OCI-LY3 (cell line): ENCODE measurements around the gene ARHGAP8.

Source experiments
- H2AFZ ChIP-seq: fragments of 200-600, 300-600 bp; shearing (Covaris generic); 2 replicates; pipeline ENCODE4 v1.6.0; 2014; ENCODE audit warnings: antibody characterized with exemption, low read depth, low read length
- H3K27ac ChIP-seq: fragments of 200-600, 300-600 bp; sonication (generic); 2 replicates; pipeline ENCODE4 v1.5.1; 2014; ENCODE audit warnings: mild to moderate bottlenecking, low read length, moderate library complexity, mixed read lengths
- H3K27me3 ChIP-seq: fragments of 200-600, 300-600 bp; sonication (generic); 2 replicates; pipeline ENCODE4 v1.6.1; 2014; ENCODE audit warnings: low read depth, low read length, mixed read lengths
- H3K36me3 ChIP-seq: fragments of 200-600, 300-600 bp; sonication (generic); replicated peaks from 2 replicates; pipeline ENCODE3; 2014; ENCODE audit warnings: low read depth, low read length, mixed read lengths
- H3K4me1 ChIP-seq: fragments of 300-600, 200-600 bp; sonication (generic); 2 replicates; pipeline ENCODE4 v1.6.1; 2014; ENCODE audit warnings: low read length, mixed read lengths
- H3K4me2 ChIP-seq: fragments of 200-600, 300-600 bp; sonication (generic); 2 replicates; pipeline ENCODE4 v1.6.1; 2014; ENCODE audit warnings: low read length, mixed read lengths
- H3K4me3 ChIP-seq: fragments of 300-600, 200-600 bp; sonication (generic); 2 replicates; pipeline ENCODE4 v1.5.1; 2014; ENCODE audit warnings: antibody characterized with exemption, mild to moderate bottlenecking, low read length, moderate library complexity
- H3K79me2 ChIP-seq: fragments of 300-600, 200-600 bp; shearing (Covaris generic); 2 replicates; pipeline ENCODE4 v1.6.1; 2014; ENCODE audit warnings: mild to moderate bottlenecking, low read length, mixed read lengths
- H3K9ac ChIP-seq: fragments of 300-600, 200-600 bp; shearing (Covaris generic); 2 replicates; pipeline ENCODE4 v1.6.0; 2014; ENCODE audit warnings: mild to moderate bottlenecking, low read length, moderate library complexity
- H3K9me3 ChIP-seq: fragments of 200-600, 300-600 bp; shearing (Covaris generic); 2 replicates; pipeline ENCODE4 v1.6.1; 2014; ENCODE audit warnings: low read length, mixed read lengths; ENCODE audit not compliant: insufficient read depth
- H4K20me1 ChIP-seq: fragments of 200-600, 300-600 bp; sonication (generic); 2 replicates; pipeline ENCODE4 v1.6.1; 2016; ENCODE audit warnings: low read length, mixed read lengths; ENCODE audit not compliant: insufficient read depth
- EZH2phosphoT487 ChIP-seq: fragments of 200-600 bp; shearing (Covaris generic); IDR thresholded peaks from 2 replicates; pipeline ENCODE4 v1.6.1; 2018; ENCODE audit warnings: antibody characterized with exemption, mixed run types, low read depth
- TF ChIP-seq, protein P1 (sequence below): fragments of 200-600, 300-600 bp; sonication (generic); IDR thresholded peaks from 2 replicates; pipeline ENCODE4 v1.5.1; 2014; ENCODE audit warnings: antibody characterized with exemption, low read length, low read depth

The ARHGAP8 gene

DNA sequence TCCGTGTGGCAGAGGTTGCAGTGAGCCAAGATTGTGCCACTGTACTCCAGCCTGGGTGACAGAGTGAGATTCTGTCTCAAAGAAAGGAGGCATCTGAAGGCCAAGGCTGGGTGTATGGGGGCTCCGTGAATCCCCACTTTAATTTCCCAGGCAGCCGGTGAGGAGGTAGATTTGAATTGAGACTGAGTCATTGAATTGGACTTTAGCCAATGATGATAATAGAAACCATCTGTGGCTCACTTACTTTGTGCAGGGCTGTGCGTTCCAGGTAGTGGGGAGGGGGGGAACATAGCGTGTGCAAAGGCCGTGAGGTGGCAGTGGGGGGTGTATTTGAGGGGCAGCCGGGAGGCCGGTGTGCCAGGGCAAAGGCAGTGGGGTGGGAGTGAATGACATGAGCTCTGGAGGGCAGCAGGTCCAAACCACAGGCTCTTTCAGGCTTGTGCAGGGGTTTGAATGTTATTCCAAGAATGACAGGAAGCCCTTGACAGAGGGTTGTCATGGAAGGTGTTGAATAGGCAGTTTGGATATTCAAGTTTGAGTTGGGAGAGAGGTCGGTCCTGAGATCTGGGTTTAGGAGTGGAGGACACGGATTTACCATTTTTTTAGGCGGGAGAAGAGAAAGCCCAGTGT lies 6.1 kb downstream of the ARHGAP8 start:
- TF ChIP-seq EZH2phosphoT487, result no peak
- TF ChIP-seq, protein P1, sequence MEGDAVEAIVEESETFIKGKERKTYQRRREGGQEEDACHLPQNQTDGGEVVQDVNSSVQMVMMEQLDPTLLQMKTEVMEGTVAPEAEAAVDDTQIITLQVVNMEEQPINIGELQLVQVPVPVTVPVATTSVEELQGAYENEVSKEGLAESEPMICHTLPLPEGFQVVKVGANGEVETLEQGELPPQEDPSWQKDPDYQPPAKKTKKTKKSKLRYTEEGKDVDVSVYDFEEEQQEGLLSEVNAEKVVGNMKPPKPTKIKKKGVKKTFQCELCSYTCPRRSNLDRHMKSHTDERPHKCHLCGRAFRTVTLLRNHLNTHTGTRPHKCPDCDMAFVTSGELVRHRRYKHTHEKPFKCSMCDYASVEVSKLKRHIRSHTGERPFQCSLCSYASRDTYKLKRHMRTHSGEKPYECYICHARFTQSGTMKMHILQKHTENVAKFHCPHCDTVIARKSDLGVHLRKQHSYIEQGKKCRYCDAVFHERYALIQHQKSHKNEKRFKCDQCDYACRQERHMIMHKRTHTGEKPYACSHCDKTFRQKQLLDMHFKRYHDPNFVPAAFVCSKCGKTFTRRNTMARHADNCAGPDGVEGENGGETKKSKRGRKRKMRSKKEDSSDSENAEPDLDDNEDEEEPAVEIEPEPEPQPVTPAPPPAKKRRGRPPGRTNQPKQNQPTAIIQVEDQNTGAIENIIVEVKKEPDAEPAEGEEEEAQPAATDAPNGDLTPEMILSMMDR, result no peak
- no peaks in the 10 kb centered on the region for H3K4me1 ChIP-seq
- no peaks in the 10 kb centered on the region for H4K20me1 ChIP-seq
- no peak overlapping the region for H3K4me2 ChIP-seq
- no peak overlapping the region for H3K4me3 ChIP-seq
- H3K9me3 ChIP-seq, result peaks cover 2% of the 10 kb centered on the region; the same call in 1 of the 2 replicates
- peaks cover 12% of the 10 kb centered on the region for H3K27me3 ChIP-seq
- H2AFZ ChIP-seq, result no peak overlapping the region
- no peaks in the 10 kb centered on the region for H3K36me3 ChIP-seq
- no peaks in the 10 kb centered on the region for H3K79me2 ChIP-seq
- H3K9ac ChIP-seq, result no peak overlapping the region
- no peak overlapping the region for H3K27ac ChIP-seq

DNA sequence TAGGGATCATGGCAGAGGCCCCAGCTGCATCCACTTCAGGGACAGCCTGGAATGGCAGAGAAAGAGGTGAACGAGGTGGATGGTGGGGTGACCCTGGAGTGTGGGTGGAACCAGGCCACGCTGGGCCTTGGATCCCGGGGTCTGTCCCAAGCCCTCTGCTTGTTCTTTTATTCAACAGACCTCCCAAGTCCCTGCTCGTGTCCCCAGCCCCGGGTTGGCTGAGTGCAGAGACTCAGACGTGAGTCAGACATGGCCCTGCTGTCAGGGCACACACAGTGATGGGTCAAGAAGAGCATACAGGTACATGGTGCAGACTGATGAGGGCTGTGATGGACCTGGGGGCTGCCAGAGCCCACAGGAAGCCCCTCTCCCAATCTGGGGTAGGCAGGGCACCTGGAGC lies 6.6 kb downstream of the ARHGAP8 start:
- peaks cover 2% of the 10 kb centered on the region; the same call in 1 of the 2 replicates for H3K9me3 ChIP-seq
- no peak overlapping the region for H2AFZ ChIP-seq
- TF ChIP-seq, protein P1, result no peak
- no peaks in the 10 kb centered on the region for H4K20me1 ChIP-seq
- no peak overlapping the region for H3K27ac ChIP-seq
- H3K36me3 ChIP-seq, result no peaks in the 10 kb centered on the region
- no peaks in the 10 kb centered on the region for H3K79me2 ChIP-seq
- no peak overlapping the region for H3K4me2 ChIP-seq
- no peaks in the 10 kb centered on the region for H3K4me1 ChIP-seq
- no peak overlapping the region for H3K9ac ChIP-seq
- no peak overlapping the region for H3K4me3 ChIP-seq
- H3K27me3 ChIP-seq, result peaks cover 12% of the 10 kb centered on the region

DNA sequence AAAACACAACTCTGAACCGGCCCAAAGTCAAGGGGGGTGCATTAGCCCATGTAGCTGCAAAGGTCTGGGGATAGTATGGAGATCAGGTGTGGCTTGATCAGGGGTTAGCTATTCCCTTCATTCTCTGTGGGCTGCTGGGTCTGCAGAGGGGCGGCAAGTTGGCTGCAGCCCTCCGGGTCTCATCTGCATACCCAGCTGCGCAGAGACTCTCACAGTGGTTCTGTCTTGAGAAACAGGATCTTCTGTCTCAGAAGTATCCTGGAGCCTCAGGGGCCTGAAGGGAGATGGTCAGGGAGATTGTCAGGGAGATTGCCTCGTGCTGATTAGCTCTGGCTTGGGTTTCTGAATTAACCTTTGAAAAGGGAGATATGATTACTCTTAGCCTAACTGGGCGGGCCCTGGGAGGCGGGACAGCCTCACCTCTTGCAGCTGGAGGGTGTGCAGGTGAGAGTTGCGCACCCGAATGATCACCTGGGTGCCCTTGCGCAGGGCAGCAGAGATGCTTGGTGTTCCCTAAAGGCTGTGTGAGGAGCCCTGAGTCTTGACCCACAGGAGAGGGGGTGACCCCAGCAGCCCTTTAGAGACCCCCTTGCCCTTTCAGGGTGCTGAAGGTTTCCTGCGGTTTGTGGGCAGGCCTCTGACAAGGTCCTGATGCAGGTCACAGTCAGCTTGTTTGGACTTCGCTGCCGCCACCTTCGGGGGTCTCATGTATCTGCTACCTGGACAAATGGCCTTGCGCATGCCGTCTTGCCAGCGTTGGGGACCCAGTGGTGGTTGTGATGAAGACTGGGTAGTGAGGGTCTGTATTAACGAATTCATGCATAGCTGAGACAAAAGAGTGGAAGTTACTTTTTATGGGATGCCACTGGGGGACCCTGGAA lies 7.3 kb downstream of the ARHGAP8 start:
- Histone ChIP-seq H3K9me3 (peaks cover 2% of the 10 kb centered on the region; the same call in 1 of the 2 replicates), H4K20me1 (no peaks in the 10 kb centered on the region), H3K4me1 (no peaks in the 10 kb centered on the region), H3K36me3 (no peaks in the 10 kb centered on the region), H3K27me3 (peaks cover 12% of the 10 kb centered on the region), H3K27ac (no peak overlapping the region), H2AFZ (no peak overlapping the region), H3K9ac (no peak overlapping the region), H3K4me3 (no peak overlapping the region), H3K4me2 (no peak overlapping the region), H3K79me2 (no peaks in the 10 kb centered on the region)
- TF ChIP-seq, protein P1, result no peak
- no peak for TF ChIP-seq EZH2phosphoT487

DNA sequence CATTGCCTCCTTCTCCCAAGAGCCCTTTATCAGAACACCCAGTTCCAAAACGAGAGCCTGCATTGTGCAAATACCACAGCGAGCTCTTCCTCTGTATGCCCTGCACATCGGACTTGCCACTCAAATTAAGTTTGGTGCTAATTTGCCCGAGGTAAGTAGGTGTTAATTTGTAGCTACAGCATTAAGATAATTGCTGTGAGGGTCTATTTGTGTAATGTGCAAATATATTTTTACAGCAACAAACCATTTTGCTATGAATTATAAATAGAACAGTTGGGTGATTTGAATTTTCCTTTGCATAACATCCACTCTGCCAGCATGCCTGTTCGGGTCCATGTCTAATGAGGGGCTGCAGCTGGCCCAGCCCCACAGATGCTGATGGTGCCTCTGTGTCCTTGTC lies 8.1 kb downstream of the ARHGAP8 start:
- TF ChIP-seq EZH2phosphoT487, result no peak
- Histone ChIP-seq H3K27me3 (peaks cover 7% of the 10 kb centered on the region; the same call in 1 of the 2 replicates), H3K79me2 (no peaks in the 10 kb centered on the region)

More for the DNA sequence above, 8.1 kb downstream of the ARHGAP8 start:
- Histone ChIP-seq H3K4me1 (no peaks in the 10 kb centered on the region), H4K20me1 (no peaks in the 10 kb centered on the region), H2AFZ (no peak overlapping the region), H3K9ac (no peak overlapping the region), H3K4me2 (no peak overlapping the region), H3K9me3 (peaks cover 2% of the 10 kb centered on the region; the same call in 1 of the 2 replicates), H3K4me3 (no peak overlapping the region), H3K27ac (no peak overlapping the region), H3K36me3 (no peaks in the 10 kb centered on the region)
